Naive thymus-derived CD8-positive, alpha-beta T cell (primary cell): ENCODE measurements around the gene TSPAN14. TPM values are rescaled to one million over a fixed set of nuclear protein-coding genes. Genes with fewer than 3 reads are reported as not detected.
A peak's percentile ranks its signal among the peaks of the same experiment; 100 is the strongest.
"Not testable (repeated sequence)": the region's sequence is repeated elsewhere in the genome, so short reads cannot be mapped to it uniquely, and the experiment has no call there.

ENCODE experiments used
- ATAC-seq, 2 donors: fragments of 150-1000 bp; cut with Tn5 transposase in 1 of 2; sonication (Bioruptor Pico), chemical (Tn5 transposase) in 1 of 2; 1 replicate in 1 of 2; 2 replicates in 1 of 2; pipeline ENCODE4 v1.10.0; 2021; ENCODE audit warnings: mild to moderate bottlenecking in 2 of 2, moderate library complexity in 2 of 2
- POLR2A ChIA-PET: fragments of 350-600 bp; sonication (Branson Sonifier 250); formaldehyde crosslinking; loops from one replicate; lab custom pipeline; 2021; ENCODE audit warnings: antibody characterized with exemption; lab: Charles Lee
- DNase-seq, 10 donors: peaks; one replicate each; pipeline versions ENCODE4 v3.0.0 to v3.0.0-alpha.2; 2020 to 2022
- H3K27ac Mint-ChIP-seq, 10 donors: one replicate each; pipeline ENCODE4 v1.8.0; 2020 to 2022; ENCODE audit warnings: mild to moderate bottlenecking in 10 of 10, mixed read lengths in 10 of 10, moderate library complexity in 4 of 10, inconsistent platforms in 1 of 10
- H3K27me3 Mint-ChIP-seq, 5 donors: one replicate each; pipeline ENCODE4 v1.8.0; 2021 to 2022; ENCODE audit warnings: mixed read lengths in 5 of 5
- H3K36me3 Mint-ChIP-seq, 3 donors: one replicate each; pipeline ENCODE4 v1.8.0; 2020 to 2022; ENCODE audit warnings: mixed read lengths in 3 of 3, mild to moderate bottlenecking in 2 of 3, inconsistent platforms in 1 of 3
- H3K4me1 Mint-ChIP-seq, 4 donors: one replicate each; pipeline ENCODE4 v1.8.0; 2021 to 2022; ENCODE audit warnings: mixed read lengths in 4 of 4
- H3K4me3 Mint-ChIP-seq, 10 donors: one replicate each; pipeline ENCODE4 v1.8.0; 2020 to 2022; ENCODE audit warnings: mild to moderate bottlenecking in 10 of 10, mixed read lengths in 10 of 10, moderate library complexity in 6 of 10, inconsistent platforms in 1 of 10
- H3K9me3 Mint-ChIP-seq, 9 donors: one replicate each; pipeline ENCODE4 v1.8.0; 2020 to 2022; ENCODE audit warnings: mixed read lengths in 9 of 9, mild to moderate bottlenecking in 3 of 9, inconsistent platforms in 1 of 9, moderate library complexity in 1 of 9
- polyA plus RNA-seq, 3 donors: library from polyadenylated mRNA; unstranded; fragments of 300-500 nt; fragmentation: Illumina TruSeq; gene quantifications; one replicate each; pipeline ENCODE4 v1.2.3, GENCODE V29; 2021
- total RNA-seq, 8 experiments: library from RNA in 2 of 8; stranded (reverse) in 2 of 8; gene quantifications; one replicate each; pipeline ENCODE4 v1.2.3 and lab custom pipeline; 2021 to 2026

TSPAN14 gene
- total and polyA plus RNA-seq, 5 experiments from 2014 or later: 152 to 293 (median 163) TPM

DNA sequence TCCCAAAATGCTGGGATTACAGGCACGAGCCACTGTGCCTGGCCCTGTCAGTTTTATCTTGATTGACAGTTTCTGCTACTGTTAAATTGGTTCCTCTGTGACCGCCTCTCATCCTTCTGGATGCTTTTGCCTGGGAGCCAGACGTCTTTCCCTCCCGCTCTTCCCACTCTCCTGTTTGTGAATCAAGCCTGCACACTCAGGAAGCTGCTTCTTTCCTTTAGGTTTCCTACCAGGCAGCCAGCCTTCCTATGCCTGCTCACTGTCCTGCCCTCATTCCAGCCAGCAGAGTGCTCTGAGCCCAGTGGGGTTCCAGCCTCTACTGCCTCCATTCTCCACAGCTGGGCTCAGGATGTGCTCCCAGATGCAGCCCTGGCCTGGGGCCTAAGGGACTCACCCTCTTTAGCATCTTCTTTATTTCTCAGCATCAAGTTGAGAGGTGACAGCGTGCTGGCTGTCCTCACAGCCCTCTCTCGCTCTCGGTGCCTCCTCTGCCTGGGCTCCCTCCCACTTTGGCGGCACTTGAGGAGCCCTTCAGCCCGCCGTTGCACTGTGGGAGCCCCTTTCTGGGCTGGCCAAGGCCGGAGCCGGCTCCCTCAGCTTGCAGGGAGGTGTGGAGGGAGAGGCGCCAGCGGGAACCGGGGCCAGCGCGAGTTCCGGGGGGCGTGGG lies 88.7 kb downstream of the TSPAN14 start:
- H3K9me3 Mint-ChIP-seq: no peaks in the 10 kb centered on the region
- H3K4me1 Mint-ChIP-seq: peaks cover 0 to 29% (median 9%) of the 10 kb centered on the region in 4 donors
- POLR2A ChIA-PET: interaction anchor here (0.7 kb wide), 1 partner anchor 76 kb away, joined by 3 read pairs; no protein-coding TSS in a partner anchor
- peaks cover 0 to 4% (median 0%) of the 10 kb centered on the region in 5 donors for H3K27me3 Mint-ChIP-seq
- no peak overlapping the region for H3K4me3 Mint-ChIP-seq
- H3K27ac Mint-ChIP-seq: no peak overlapping the region
- DNase-seq (no peak), ATAC-seq (no peak)
- no peaks in the 10 kb centered on the region for H3K36me3 Mint-ChIP-seq

DNA sequence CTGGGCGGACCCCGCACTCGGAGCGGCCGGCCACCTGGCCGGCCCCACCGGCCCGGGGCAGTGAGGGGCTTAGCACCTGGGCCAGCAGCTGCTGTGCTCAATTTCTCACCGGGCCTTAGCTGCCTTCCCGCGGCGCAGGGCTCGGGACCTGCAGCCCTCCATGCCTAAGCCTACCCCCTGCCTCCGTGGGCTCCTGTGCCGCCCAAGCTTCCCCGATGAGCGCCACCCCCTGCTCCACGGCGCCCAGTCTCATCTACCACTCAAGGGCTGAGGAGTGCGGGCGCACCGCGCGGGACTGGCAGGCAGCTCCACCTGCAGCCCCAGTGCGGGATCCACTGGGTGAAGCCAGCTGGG lies 89.2 kb downstream of the TSPAN14 start:
- DNase-seq, H3K9me3 Mint-ChIP-seq, ATAC-seq, H3K27ac Mint-ChIP-seq, H3K4me3 Mint-ChIP-seq, POLR2A ChIA-PET, H3K27me3 Mint-ChIP-seq, H3K36me3 Mint-ChIP-seq: not testable (repeated sequence)
- H3K4me1 Mint-ChIP-seq: peaks cover 0 to 29% (median 9%) of the 10 kb centered on the region in 4 donors

DNA sequence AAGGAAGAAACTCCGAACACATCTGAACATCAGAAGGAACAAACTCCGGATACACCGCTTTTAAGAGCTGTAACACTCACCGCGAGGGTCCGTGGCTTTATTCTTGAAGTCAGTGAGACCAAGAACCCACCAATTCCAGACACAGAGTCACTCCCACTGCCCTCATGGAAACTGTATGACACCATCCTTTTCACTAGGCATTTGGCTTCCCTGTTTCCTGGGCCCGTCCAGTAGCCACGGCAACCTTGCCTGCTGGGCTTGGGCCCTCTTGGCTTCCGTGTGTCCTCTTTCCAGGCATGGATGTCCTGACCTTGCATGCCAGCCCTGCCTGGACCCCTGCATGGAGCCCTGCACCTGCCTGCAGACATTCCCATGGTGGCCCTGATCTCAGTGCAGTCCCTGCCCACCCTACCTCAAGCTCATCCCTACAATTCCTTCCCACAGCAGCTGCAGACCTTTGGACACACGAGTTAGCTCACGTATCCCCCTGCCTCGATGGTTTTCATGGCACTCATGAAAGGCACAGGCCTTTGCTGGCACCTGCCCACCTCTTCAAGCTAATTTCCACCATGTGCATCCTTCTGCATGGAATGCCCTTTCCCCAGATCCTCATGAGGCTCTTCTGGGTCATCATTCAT lies 90.3 kb downstream of the TSPAN14 start:
- Mint-ChIP-seq H3K36me3 (no peaks in the 10 kb centered on the region), H3K9me3 (no peaks in the 10 kb centered on the region), H3K4me3 (peak overlapping the region in 1 of 10 donors; percentile 42), H3K27ac (no peak overlapping the region), H3K27me3 (peaks cover 0 to 6% (median 0%) of the 10 kb centered on the region in 5 donors), H3K4me1 (peaks cover 0 to 27% (median 10%) of the 10 kb centered on the region in 4 donors)
- POLR2A ChIA-PET: no interaction called here
- DNase-seq: no peak
- no peak for ATAC-seq

DNA sequence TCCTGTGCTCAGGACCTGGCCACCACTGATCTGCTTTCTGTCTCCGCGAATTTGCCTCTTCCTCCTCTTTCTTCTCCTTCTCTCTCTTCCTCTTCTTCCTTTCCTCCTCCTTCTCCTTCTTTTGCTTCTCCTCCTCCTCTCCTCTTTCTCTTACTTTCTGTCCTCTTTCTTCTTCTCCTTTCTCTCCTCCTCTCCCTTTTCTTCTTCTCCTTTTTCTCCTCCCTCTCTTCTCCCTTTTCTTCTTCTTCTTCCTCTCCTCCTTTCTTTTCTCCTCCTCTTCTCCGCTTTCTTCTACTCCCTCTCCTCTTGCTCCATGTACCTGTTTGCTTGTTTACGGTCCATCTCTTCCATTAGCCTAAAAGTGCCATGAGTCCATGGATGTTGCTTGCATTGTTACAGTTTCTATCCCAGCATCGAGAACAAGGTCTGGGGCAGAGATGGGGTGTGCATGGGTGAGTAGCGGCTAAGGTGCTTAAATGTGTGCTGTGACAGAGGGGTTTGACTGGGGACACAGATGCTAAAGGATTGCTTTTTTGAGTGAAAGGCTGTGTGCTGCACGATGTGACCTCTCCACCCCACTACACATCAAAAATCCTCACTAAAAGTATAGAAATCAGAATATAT lies 91.3 kb downstream of the TSPAN14 start:
- Mint-ChIP-seq H3K4me3 (no peak overlapping the region), H3K27me3 (peaks cover 0 to 6% (median 0%) of the 10 kb centered on the region in 5 donors), H3K9me3 (no peaks in the 10 kb centered on the region), H3K27ac (peak overlapping the region in 1 of 10 donors; percentile 61), H3K36me3 (no peaks in the 10 kb centered on the region), H3K4me1 (peaks cover 0 to 17% (median 10%) of the 10 kb centered on the region in 4 donors)
- no peak for ATAC-seq
- POLR2A ChIA-PET: no interaction called here
- no peak for DNase-seq

DNA sequence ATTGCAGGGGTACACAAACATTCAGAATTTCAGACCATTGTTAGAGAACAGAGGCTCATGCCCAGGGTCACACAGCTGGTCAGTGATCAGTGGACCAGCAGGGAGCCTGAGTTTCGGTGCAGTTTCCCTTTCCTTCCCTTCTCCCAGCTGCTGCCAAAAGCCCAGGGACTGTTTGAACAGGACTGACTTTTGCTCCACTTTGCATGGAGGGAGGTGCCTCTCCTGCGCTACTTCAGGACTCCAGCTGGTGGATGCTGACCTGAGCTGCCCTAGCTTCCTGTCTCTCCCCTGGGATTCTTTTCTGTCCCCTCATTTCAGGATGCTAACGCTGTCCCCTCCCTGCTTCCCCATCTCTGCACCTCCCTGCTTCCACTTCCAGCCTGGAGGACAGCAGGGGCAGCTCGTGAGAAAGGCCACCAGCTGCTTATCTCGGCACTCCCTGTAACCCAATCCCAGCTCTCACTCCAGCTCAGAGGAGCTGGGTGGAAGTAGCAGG lies 98.1 kb downstream of the TSPAN14 start:
- DNase-seq (no peak), ATAC-seq (no peak)
- H3K4me3 Mint-ChIP-seq: no peak overlapping the region
- no peaks in the 10 kb centered on the region for H3K36me3 Mint-ChIP-seq
- peak overlapping the region in 1 of 10 donors; percentile 68 for H3K27ac Mint-ChIP-seq
- peaks cover 4 to 12% (median 6%) of the 10 kb centered on the region in 5 donors for H3K27me3 Mint-ChIP-seq
- H3K4me1 Mint-ChIP-seq: peaks cover 0 to 2% (median 0%) of the 10 kb centered on the region in 4 donors
- H3K9me3 Mint-ChIP-seq: no peaks in the 10 kb centered on the region
- POLR2A ChIA-PET: no interaction called here

DNA sequence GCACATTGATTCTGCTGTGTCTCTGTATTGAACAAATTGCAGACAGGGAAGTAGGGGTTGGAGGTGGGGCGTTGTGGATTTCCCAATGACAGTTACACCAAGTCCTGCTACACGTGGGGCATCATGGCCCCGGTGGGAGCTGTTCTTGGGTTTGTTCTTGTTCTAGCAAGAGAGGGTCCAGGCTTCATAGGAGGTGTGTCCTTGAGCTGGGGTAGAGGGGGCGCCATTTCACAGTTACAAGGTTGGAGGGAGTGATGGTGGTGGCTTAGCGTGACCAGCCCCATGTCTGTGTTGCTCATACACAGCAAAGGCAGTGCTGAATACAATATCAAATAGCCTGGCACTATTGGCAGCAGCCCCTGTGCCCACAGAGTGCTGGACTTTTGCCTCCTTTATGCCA lies 99.3 kb downstream of the TSPAN14 start:
- DNase-seq (no peak), ATAC-seq (no peak)
- no peaks in the 10 kb centered on the region for H3K9me3 Mint-ChIP-seq
- POLR2A ChIA-PET: no interaction called here
- H3K4me3 Mint-ChIP-seq: no peak overlapping the region
- no peaks in the 10 kb centered on the region for H3K36me3 Mint-ChIP-seq
- peaks cover 3 to 12% (median 6%) of the 10 kb centered on the region in 5 donors for H3K27me3 Mint-ChIP-seq
- peaks cover 0 to 2% (median 0%) of the 10 kb centered on the region in 4 donors for H3K4me1 Mint-ChIP-seq
- H3K27ac Mint-ChIP-seq: no peak overlapping the region

DNA sequence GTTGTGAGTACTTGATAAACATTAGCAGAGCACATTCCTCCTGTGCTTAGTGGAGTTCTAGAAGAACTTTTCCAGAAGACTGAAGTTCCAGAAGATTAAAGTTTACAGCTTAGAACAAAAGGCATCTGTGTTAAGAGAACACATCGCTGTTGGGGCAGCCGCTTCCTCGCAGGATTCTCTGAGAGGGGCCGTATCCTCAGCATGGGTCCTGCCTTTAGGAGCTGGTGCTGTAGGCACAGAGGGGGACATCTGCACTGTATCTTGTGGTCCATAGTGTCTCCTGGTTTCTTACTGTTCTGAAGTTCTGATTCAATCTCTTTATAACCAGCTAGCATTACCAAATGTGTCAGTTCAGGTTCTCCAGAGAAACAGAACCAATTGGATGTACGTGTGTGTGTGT lies 99.9 kb downstream of the TSPAN14 start:
- H3K36me3 Mint-ChIP-seq: no peaks in the 10 kb centered on the region
- H3K9me3 Mint-ChIP-seq: no peaks in the 10 kb centered on the region
- POLR2A ChIA-PET: interaction anchor here (0.7 kb wide), 1 partner anchor 7 kb away, joined by 4 read pairs; no protein-coding TSS in a partner anchor
- ATAC-seq (no peak), DNase-seq (no peak)
- H3K27ac Mint-ChIP-seq: no peak overlapping the region
- H3K27me3 Mint-ChIP-seq: peaks cover 0 to 12% (median 5%) of the 10 kb centered on the region in 5 donors
- H3K4me1 Mint-ChIP-seq: no peaks in the 10 kb centered on the region
- no peak overlapping the region for H3K4me3 Mint-ChIP-seq

DNA sequence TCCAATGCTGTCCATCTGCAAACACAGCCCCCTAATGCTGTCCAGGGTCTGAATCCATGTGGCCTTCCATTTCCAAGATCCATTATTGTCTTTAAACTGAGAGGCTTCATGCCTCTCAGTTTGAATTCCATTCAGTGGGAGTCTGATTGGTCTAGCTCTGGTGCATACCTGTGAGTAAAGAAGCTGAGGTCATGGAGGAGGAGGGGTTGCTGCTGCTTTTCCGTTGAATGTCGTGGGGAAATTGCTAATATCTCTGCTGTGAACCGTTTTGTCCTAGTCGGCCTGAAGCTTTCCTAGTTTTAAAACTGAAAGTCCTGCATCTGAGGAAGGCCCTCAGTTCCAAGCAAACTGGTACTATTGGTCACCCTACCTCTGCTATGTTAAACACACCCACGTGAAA lies 101.3 kb downstream of the TSPAN14 start:
- Mint-ChIP-seq H3K27ac (peak overlapping the region in 2 of 10 donors; percentile 54 to 67), H3K4me3 (no peak overlapping the region), H3K36me3 (no peaks in the 10 kb centered on the region), H3K9me3 (no peaks in the 10 kb centered on the region), H3K27me3 (peaks cover 0 to 12% (median 5%) of the 10 kb centered on the region in 5 donors), H3K4me1 (no peaks in the 10 kb centered on the region)
- POLR2A ChIA-PET: no interaction called here
- DNase-seq (no peak), ATAC-seq (no peak)

DNA sequence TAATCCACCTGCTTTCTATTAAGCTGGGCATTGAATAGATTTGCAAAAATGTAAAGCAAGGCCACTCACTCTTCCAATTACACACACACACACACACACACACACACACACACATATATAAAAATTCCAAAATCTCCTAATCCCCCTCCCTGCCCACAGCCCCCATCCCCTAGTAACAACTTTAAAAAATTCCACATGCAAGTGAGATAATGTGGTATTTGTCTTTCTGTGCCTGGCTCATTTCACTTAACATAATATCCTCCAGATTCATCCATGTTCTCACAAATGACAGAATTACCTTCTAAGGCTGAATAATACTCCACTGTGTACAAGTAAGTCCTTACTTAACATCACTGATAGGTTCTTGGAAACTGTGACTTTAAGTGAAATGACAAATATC lies 107.8 kb downstream of the TSPAN14 start:
- Mint-ChIP-seq H3K36me3 (no peaks in the 10 kb centered on the region), H3K4me3 (no peak overlapping the region), H3K27me3 (peaks cover 0 to 8% (median 2%) of the 10 kb centered on the region in 5 donors), H3K4me1 (no peaks in the 10 kb centered on the region), H3K27ac (no peak overlapping the region), H3K9me3 (no peaks in the 10 kb centered on the region)
- DNase-seq (no peak), ATAC-seq (no peak)
- POLR2A ChIA-PET: interaction anchor here (0.5 to 0.8 kb wide), 2 partner anchors 35 to 171 kb away, joined by 4 to 5 read pairs; no protein-coding TSS in a partner anchor

DNA sequence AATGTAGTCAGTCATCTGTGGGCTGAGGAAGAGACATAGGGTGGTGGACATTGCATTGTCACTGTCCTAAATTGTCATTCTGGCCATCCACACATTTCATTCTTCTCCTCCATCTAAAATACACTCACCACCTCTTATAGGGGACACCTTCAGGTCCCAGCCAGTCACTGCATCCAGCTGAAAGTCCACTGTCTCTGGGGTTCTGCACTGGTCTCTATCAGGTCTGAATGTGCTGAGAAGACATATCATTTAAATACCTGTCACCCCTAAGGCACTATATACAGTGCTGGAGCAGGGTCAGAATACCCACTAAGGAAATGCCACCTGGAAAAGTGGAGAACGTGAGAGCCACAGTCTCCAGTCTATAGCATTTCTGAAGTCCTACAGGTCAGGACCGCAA lies 113.2 kb downstream of the TSPAN14 start:
- Mint-ChIP-seq H3K4me1 (no peaks in the 10 kb centered on the region), H3K36me3 (peaks cover 0 to 2% (median 0%) of the 10 kb centered on the region in 3 donors), H3K9me3 (no peaks in the 10 kb centered on the region), H3K27me3 (peaks cover 0 to 13% (median 3%) of the 10 kb centered on the region in 5 donors), H3K4me3 (no peak overlapping the region), H3K27ac (no peak overlapping the region)
- POLR2A ChIA-PET: no interaction called here
- ATAC-seq (no peak), DNase-seq (no peak)

DNA sequence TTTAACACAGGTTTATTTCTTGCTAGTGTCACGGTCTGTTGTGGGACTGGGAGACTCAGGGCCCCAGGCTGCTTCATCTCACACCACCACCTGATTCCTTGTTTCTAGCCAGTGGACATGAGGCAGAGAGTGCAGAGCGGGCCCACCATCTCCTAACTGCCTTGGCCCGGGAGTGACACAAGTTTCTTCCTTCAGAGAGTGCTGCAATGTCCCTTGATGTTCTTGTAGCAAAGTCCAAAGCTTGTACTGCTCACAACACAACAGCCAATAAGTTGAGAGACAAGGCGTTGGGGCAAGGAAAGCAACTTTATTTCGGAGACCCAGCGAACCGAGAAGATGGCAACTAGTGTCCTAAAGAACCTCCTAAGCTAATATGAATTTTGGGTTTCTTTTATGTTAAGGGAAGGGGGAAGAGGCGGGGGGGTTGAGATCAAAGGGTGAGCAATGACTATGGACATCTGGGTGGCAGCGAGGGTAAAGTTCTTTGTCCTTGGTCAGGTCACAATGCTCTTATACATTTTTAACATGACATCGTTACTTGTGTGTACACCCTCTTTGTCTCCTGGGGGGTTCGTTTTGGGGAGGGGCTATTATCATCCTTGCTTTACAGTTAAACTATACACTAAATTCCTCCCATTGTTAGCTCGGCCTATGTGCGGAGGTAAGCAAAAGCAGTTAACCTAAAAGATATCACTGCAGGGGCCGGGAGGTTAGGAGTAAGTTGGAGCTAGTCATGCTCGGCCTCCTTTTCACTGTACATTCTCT lies 115.2 kb downstream of the TSPAN14 start:
- H3K36me3 Mint-ChIP-seq: peaks cover 0 to 2% (median 0%) of the 10 kb centered on the region in 3 donors
- POLR2A ChIA-PET: no interaction called here
- no peak for ATAC-seq

DNA sequence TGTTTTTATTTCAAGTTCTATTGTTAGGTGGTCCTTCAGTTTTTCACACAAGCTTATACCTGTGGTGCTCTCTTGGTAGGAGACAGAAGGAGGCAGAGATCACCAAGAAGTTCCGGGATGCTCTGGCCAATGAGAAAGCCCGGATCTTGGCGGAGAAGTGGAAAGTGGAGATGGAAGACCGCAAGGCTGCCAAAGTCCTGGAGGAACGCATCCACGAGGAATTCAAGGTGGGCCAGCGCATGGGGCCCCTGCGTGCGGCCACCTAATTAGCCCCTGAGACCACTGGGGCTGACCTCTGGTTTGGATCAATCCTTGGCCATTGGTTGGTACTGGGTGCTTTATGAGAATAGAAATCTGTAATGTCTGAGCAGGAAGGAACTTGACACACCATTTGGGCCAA lies 117.2 kb downstream of the TSPAN14 start:
- ATAC-seq: no peak
- no peak overlapping the region for H3K4me3 Mint-ChIP-seq
- peaks cover 0 to 2% (median 0%) of the 10 kb centered on the region in 3 donors for H3K36me3 Mint-ChIP-seq
- no peaks in the 10 kb centered on the region for H3K9me3 Mint-ChIP-seq
- no peak overlapping the region for H3K27ac Mint-ChIP-seq
- H3K27me3 Mint-ChIP-seq: peaks cover 0 to 6% (median 2%) of the 10 kb centered on the region in 5 donors
- H3K4me1 Mint-ChIP-seq: no peaks in the 10 kb centered on the region
- DNase-seq: no peak
- POLR2A ChIA-PET: no interaction called here

More for the DNA sequence above, 115.2 kb downstream of the TSPAN14 start:
- Mint-ChIP-seq H3K4me1 (no peaks in the 10 kb centered on the region), H3K27ac (no peak overlapping the region), H3K27me3 (peaks cover 0 to 9% (median under 1%) of the 10 kb centered on the region in 5 donors), H3K4me3 (no peak overlapping the region), H3K9me3 (no peaks in the 10 kb centered on the region)
- DNase-seq: no peak
